PC-3 (cell line): ENCODE results near the gene NPIPA1.
"Not testable (repeated sequence)": the region's sequence is repeated elsewhere in the genome, so short reads cannot be mapped to it uniquely, and the experiment has no call there.

Source experiments
- CTCF ChIP-seq: fragments of 300-600 bp; sonication (generic); conservative IDR thresholded peaks from 2 replicates; pipeline ENCODE4 v1.5.1; 2017; ENCODE audit warnings: antibody characterized with exemption, low read depth, mild to moderate bottlenecking, low read length
- EZH2 ChIP-seq: fragments of 300-600 bp; sonication (generic); IDR thresholded peaks from one replicate; pipeline ENCODE4 v1.6.1; 2017; ENCODE audit warnings: antibody characterized with exemption, mild to moderate bottlenecking, low read length; ENCODE audit not compliant: unreplicated experiment

GRCh38 chr16:14998300-14998699, 61.1 kb downstream of the NPIPA1 start:
- not testable (repeated sequence) for TF ChIP-seq CTCF, EZH2
